OCI-LY3 (cell line): ENCODE results near the gene VPS13D.

Experiments used
- H2AFZ ChIP-seq: fragments of 200-600, 300-600 bp; shearing (Covaris generic); 2 replicates; pipeline ENCODE4 v1.6.0; 2014; ENCODE audit warnings: antibody characterized with exemption, low read depth, low read length
- H3K27ac ChIP-seq: fragments of 200-600, 300-600 bp; sonication (generic); 2 replicates; pipeline ENCODE4 v1.5.1; 2014; ENCODE audit warnings: mild to moderate bottlenecking, low read length, moderate library complexity, mixed read lengths
- H3K27me3 ChIP-seq: fragments of 200-600, 300-600 bp; sonication (generic); 2 replicates; pipeline ENCODE4 v1.6.1; 2014; ENCODE audit warnings: low read depth, low read length, mixed read lengths
- H3K36me3 ChIP-seq: fragments of 200-600, 300-600 bp; sonication (generic); replicated peaks from 2 replicates; pipeline ENCODE3; 2014; ENCODE audit warnings: low read depth, low read length, mixed read lengths
- H3K4me1 ChIP-seq: fragments of 300-600, 200-600 bp; sonication (generic); 2 replicates; pipeline ENCODE4 v1.6.1; 2014; ENCODE audit warnings: low read length, mixed read lengths
- H3K4me2 ChIP-seq: fragments of 200-600, 300-600 bp; sonication (generic); 2 replicates; pipeline ENCODE4 v1.6.1; 2014; ENCODE audit warnings: low read length, mixed read lengths
- H3K4me3 ChIP-seq: fragments of 300-600, 200-600 bp; sonication (generic); 2 replicates; pipeline ENCODE4 v1.5.1; 2014; ENCODE audit warnings: antibody characterized with exemption, mild to moderate bottlenecking, low read length, moderate library complexity
- H3K79me2 ChIP-seq: fragments of 300-600, 200-600 bp; shearing (Covaris generic); 2 replicates; pipeline ENCODE4 v1.6.1; 2014; ENCODE audit warnings: mild to moderate bottlenecking, low read length, mixed read lengths
- H3K9ac ChIP-seq: fragments of 300-600, 200-600 bp; shearing (Covaris generic); 2 replicates; pipeline ENCODE4 v1.6.0; 2014; ENCODE audit warnings: mild to moderate bottlenecking, low read length, moderate library complexity
- H3K9me3 ChIP-seq: fragments of 200-600, 300-600 bp; shearing (Covaris generic); 2 replicates; pipeline ENCODE4 v1.6.1; 2014; ENCODE audit warnings: low read length, mixed read lengths; ENCODE audit not compliant: insufficient read depth
- H4K20me1 ChIP-seq: fragments of 200-600, 300-600 bp; sonication (generic); 2 replicates; pipeline ENCODE4 v1.6.1; 2016; ENCODE audit warnings: low read length, mixed read lengths; ENCODE audit not compliant: insufficient read depth
- EZH2phosphoT487 ChIP-seq: fragments of 200-600 bp; shearing (Covaris generic); IDR thresholded peaks from 2 replicates; pipeline ENCODE4 v1.6.1; 2018; ENCODE audit warnings: antibody characterized with exemption, mixed run types, low read depth
- TF ChIP-seq, protein P1 (sequence below): fragments of 200-600, 300-600 bp; sonication (generic); IDR thresholded peaks from 2 replicates; pipeline ENCODE4 v1.5.1; 2014; ENCODE audit warnings: antibody characterized with exemption, low read length, low read depth

Gene VPS13D

DNA sequence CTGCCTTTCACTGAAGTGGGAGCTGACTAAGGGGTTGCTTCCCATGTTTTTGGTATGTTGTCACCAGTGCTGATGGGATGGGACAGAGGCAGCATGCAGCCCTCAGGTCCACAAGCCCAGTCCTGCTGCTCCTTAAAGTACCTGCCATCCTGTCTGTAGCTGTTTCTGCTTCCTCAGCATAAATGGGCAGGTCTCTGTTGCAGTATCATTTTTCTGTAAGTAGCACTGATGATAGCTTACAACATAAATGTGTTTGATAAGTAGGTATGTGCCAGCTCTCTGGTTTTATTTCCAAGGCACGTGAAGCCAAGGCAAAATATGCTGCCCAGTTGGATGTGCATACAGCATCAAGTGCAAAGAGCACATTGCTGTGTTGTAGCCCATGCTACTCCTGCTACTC, 173.0 kb downstream of the VPS13D start:
- no peak overlapping the region for H3K4me2 ChIP-seq
- H3K79me2 ChIP-seq = no peaks in the 10 kb centered on the region
- H3K36me3 ChIP-seq = no peaks in the 10 kb centered on the region
- no peaks in the 10 kb centered on the region for H4K20me1 ChIP-seq
- H3K27me3 ChIP-seq = no peaks in the 10 kb centered on the region
- no peaks in the 10 kb centered on the region for H3K4me1 ChIP-seq
- no peak overlapping the region for H3K9ac ChIP-seq
- no peaks in the 10 kb centered on the region for H3K9me3 ChIP-seq
- TF ChIP-seq, protein P1, sequence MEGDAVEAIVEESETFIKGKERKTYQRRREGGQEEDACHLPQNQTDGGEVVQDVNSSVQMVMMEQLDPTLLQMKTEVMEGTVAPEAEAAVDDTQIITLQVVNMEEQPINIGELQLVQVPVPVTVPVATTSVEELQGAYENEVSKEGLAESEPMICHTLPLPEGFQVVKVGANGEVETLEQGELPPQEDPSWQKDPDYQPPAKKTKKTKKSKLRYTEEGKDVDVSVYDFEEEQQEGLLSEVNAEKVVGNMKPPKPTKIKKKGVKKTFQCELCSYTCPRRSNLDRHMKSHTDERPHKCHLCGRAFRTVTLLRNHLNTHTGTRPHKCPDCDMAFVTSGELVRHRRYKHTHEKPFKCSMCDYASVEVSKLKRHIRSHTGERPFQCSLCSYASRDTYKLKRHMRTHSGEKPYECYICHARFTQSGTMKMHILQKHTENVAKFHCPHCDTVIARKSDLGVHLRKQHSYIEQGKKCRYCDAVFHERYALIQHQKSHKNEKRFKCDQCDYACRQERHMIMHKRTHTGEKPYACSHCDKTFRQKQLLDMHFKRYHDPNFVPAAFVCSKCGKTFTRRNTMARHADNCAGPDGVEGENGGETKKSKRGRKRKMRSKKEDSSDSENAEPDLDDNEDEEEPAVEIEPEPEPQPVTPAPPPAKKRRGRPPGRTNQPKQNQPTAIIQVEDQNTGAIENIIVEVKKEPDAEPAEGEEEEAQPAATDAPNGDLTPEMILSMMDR = no peak
- no peak for TF ChIP-seq EZH2phosphoT487
- no peak overlapping the region for H3K4me3 ChIP-seq
- no peak overlapping the region for H2AFZ ChIP-seq
- H3K27ac ChIP-seq = no peak overlapping the region

DNA sequence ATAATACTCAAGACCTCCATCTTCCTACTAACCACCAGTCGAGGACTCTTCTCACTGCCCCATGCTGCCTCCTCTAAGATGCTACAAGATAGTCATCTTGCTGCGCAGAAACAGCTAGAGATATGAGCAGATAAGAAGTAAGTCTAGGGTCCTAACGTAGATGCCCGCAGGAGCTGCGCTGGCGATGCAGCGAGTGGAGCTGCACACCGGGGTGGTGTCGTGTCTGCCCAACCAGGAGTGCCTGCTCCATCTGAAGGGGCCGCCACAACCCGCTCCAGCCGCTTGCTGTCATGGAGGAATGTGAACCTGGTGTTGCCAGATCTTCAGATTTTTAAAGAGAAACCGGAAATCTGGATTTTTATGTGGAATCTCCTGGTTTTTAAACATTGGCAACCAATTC, 175.1 kb downstream of the VPS13D start:
- Histone ChIP-seq H3K9me3 (no peaks in the 10 kb centered on the region), H4K20me1 (no peaks in the 10 kb centered on the region), H2AFZ (no peak overlapping the region), H3K27me3 (no peaks in the 10 kb centered on the region), H3K4me3 (no peak overlapping the region), H3K27ac (no peak overlapping the region), H3K4me1 (no peaks in the 10 kb centered on the region), H3K79me2 (no peaks in the 10 kb centered on the region), H3K9ac (no peak overlapping the region), H3K4me2 (no peak overlapping the region), H3K36me3 (peaks cover 4% of the 10 kb centered on the region)
- TF ChIP-seq, protein P1 = no peak
- no peak for TF ChIP-seq EZH2phosphoT487

DNA sequence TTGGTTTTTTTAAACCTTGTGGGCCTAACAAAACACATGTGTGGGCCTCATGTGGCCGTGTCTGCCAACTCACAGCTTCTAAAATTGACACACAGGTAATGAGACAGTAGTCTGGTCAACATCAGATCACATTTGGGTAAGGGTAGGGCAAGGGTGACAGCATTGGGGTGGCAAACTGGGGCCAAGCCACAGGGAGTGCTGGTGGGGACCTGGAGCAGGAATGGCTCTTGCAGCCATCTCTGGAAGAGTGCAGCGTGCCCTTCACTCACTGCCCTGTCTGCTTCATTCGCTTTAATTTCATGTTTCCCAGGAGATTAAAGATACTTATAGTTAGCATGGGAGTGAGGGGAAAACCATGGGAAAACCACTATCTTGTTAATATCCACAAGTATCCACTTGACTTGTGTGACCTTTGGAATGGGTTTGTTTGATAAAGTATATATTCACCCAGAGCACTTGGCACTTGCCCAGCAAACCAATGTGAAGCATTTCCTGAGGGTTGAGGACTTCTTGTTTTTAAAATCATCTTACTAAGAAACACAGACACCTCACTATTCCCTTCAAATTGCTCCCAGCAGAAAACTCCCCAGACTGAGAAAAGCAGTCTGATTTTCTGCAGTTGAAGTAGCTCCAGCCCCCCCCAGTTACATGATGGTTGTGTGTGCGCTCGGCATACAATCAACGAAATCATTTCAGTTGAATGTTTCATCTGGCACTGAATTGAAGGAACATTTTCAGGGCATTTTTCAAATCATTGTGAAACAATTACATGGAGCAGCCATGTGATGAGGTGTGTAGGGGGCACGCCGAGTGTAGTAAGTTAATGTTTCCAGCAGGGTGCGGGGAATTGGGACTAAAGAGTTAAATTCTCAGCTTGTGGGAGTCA, 175.7 kb downstream of the VPS13D start:
- Histone ChIP-seq H3K4me1 (no peaks in the 10 kb centered on the region), H3K27ac (no peak overlapping the region), H3K9me3 (no peaks in the 10 kb centered on the region), H3K79me2 (no peaks in the 10 kb centered on the region), H3K9ac (no peak overlapping the region), H4K20me1 (no peaks in the 10 kb centered on the region), H3K36me3 (peaks cover 9% of the 10 kb centered on the region), H3K4me2 (no peak overlapping the region), H2AFZ (no peak overlapping the region), H3K4me3 (no peak overlapping the region), H3K27me3 (no peaks in the 10 kb centered on the region)
- TF ChIP-seq, protein P1 = no peak

DNA sequence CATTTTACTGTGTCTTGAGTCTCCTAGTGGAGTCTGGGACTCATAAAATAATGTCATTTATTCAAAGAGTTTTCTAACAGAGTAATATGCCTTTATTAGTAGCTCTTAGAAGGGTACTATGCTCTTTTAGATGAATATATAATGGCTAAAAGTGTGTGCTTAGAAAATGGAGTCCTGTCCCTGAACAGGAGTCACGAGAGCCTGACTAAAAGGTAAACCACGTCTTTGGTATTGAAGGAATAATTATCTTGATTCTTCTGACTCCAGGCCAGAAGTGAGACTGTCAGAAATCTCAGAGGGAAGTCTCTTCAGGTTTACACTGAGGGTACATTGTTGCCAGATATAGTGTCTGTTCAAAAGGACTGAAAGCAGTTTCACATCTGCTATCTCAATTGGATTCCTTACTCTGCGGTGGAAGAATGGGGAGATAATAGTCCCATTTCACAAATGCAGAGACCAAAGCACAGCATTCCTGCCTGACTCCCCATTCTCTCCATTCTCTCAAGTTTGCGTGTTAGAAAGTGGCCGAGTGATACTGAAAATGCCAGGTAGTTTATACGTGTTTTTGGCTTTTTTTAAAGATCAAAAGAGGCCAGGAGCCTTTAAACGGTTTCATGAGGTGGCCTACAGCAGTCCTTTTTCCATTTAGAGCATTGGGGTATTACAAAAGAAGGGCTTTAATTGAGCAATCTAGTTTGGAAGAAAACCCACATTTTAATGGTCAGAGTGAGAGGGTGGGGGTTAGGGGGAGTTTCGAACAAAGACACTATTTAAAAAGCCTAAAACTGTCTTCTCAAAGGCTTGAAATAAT, 176.6 kb downstream of the VPS13D start:
- Histone ChIP-seq H3K9ac (no peak overlapping the region), H3K27ac (no peak overlapping the region), H3K27me3 (no peaks in the 10 kb centered on the region), H3K4me3 (no peak overlapping the region), H3K4me2 (no peak overlapping the region), H3K9me3 (no peaks in the 10 kb centered on the region), H3K36me3 (peaks cover 9% of the 10 kb centered on the region), H4K20me1 (no peaks in the 10 kb centered on the region), H3K79me2 (no peaks in the 10 kb centered on the region), H2AFZ (no peak overlapping the region), H3K4me1 (no peaks in the 10 kb centered on the region)
- TF ChIP-seq, protein P1 = no peak
- TF ChIP-seq EZH2phosphoT487 = no peak
